SK-N-SH treated with all-trans-retinoic acid at 6 μM for 48 hours (cell line): ENCODE results near the gene PYCR2.

Experiments used
- ATAC-seq: fragments of 200-7000 bp; cut with Tn5 transposase; 3 replicates; pipeline ENCODE4 v1.9.1; 2020; ENCODE audit warnings: mild to moderate bottlenecking, moderate library complexity
- ARNTL ChIP-seq: fragments of 450-650 bp; formaldehyde crosslinking; IDR thresholded peaks from 2 replicates; pipeline ENCODE4 v1.5.0; 2020; ENCODE audit warnings: low read depth, mild to moderate bottlenecking, moderate library complexity, borderline replicate concordance
- BACH2 ChIP-seq: fragments of 250-450 bp; sonication (Bioruptor Pico); IDR thresholded peaks from 2 replicates; pipeline ENCODE4 v1.9.0; 2021; ENCODE audit warnings: mild to moderate bottlenecking, borderline replicate concordance
- CSDC2 ChIP-seq: fragments of 250-450 bp; sonication (Bioruptor Pico); IDR thresholded peaks from 2 replicates; pipeline ENCODE4 v1.5.0; 2020; ENCODE audit warnings: mild to moderate bottlenecking, moderate library complexity
- ESRRG ChIP-seq: fragments of 250-450 bp; sonication (Bioruptor Pico); IDR thresholded peaks from 2 replicates; pipeline ENCODE4 v1.6.1; 2021; ENCODE audit warnings: mild to moderate bottlenecking
- GLIS3 ChIP-seq: fragments of 250-450 bp; sonication (Bioruptor Pico); IDR thresholded peaks from 2 replicates; pipeline ENCODE4 v1.5.0; 2020; ENCODE audit warnings: mild to moderate bottlenecking, moderate library complexity
- ISL1 ChIP-seq: fragments of 250-450 bp; sonication (Bioruptor Pico); IDR thresholded peaks from 2 replicates; pipeline ENCODE4 v2.1.2; 2022; ENCODE audit warnings: mild to moderate bottlenecking, moderate library complexity
- OSR1 ChIP-seq: fragments of 250-450 bp; sonication (Bioruptor Pico); IDR thresholded peaks from 2 replicates; pipeline ENCODE4 v1.8.0; 2022; ENCODE audit warnings: moderate library complexity, mild to moderate bottlenecking, inconsistent platforms
- PPARA ChIP-seq: fragments of 250-450 bp; sonication (Bioruptor Pico); IDR thresholded peaks from 2 replicates; pipeline ENCODE4 v1.5.0; 2020; ENCODE audit warnings: mild to moderate bottlenecking, borderline replicate concordance
- RARB ChIP-seq: fragments of 250-450 bp; sonication (Bioruptor Pico); IDR thresholded peaks from 2 replicates; pipeline ENCODE4 v1.8.0; 2021; ENCODE audit warnings: mild to moderate bottlenecking, moderate library complexity
- SNAI2 ChIP-seq: fragments of 250-450 bp; sonication (Bioruptor Pico); IDR thresholded peaks from 2 replicates; pipeline ENCODE4 v1.5.0; 2020; ENCODE audit warnings: mild to moderate bottlenecking, moderate library complexity
- TCF4 ChIP-seq: fragments of 250-450 bp; sonication (Bioruptor Pico); IDR thresholded peaks from 2 replicates; pipeline ENCODE4 v1.8.0; 2021; ENCODE audit warnings: mild to moderate bottlenecking, moderate library complexity, borderline replicate concordance
- TOX ChIP-seq: fragments of 250-450 bp; sonication (Bioruptor Pico); IDR thresholded peaks from 2 replicates; pipeline ENCODE4 v1.8.0; 2021; ENCODE audit warnings: mild to moderate bottlenecking, moderate library complexity, borderline replicate concordance
- ZC3H10 ChIP-seq: fragments of 250-450 bp; sonication (Bioruptor Pico); IDR thresholded peaks from 2 replicates; pipeline ENCODE4 v1.5.1; 2021; ENCODE audit warnings: mild to moderate bottlenecking, moderate library complexity
- ZFP3 ChIP-seq: fragments of 250-450 bp; sonication (Bioruptor Pico); IDR thresholded peaks from 2 replicates; pipeline ENCODE4 v1.5.0; 2020; ENCODE audit warnings: mild to moderate bottlenecking, moderate library complexity
- ZFP30 ChIP-seq: fragments of 450-650 bp; formaldehyde crosslinking; IDR thresholded peaks from 2 replicates; pipeline ENCODE4 v1.5.0; 2022; ENCODE audit warnings: mild to moderate bottlenecking, moderate library complexity
- ZNF565 ChIP-seq: fragments of 450-650 bp; formaldehyde crosslinking; conservative IDR thresholded peaks from 2 replicates; pipeline ENCODE4 v1.5.0; 2020; ENCODE audit warnings: low read depth, mild to moderate bottlenecking, moderate library complexity
- ZNF70 ChIP-seq: fragments of 450-650 bp; formaldehyde crosslinking; IDR thresholded peaks from 2 replicates; pipeline ENCODE4 v1.5.0; 2020; ENCODE audit warnings: mild to moderate bottlenecking, moderate library complexity
- ZNF8 ChIP-seq: fragments of 450-650 bp; formaldehyde crosslinking; IDR thresholded peaks from 2 replicates; pipeline ENCODE4 v1.5.0; 2020; ENCODE audit warnings: mild to moderate bottlenecking, moderate library complexity
- TF ChIP-seq, protein P1 (sequence below): fragments of 250-450 bp; sonication (Bioruptor Pico); IDR thresholded peaks from 2 replicates; pipeline ENCODE4 v1.5.1; 2020; ENCODE audit warnings: low read depth, mild to moderate bottlenecking, moderate library complexity
- TF ChIP-seq, protein P2 (sequence below): fragments of 250-450 bp; sonication (Bioruptor Pico); IDR thresholded peaks from 2 replicates; pipeline ENCODE4 v1.5.0; 2020; ENCODE audit warnings: mild to moderate bottlenecking, moderate library complexity
- TF ChIP-seq, protein P3 (sequence below): fragments of 250-450 bp; sonication (Bioruptor Pico); IDR thresholded peaks from 2 replicates; pipeline ENCODE4 v1.5.1; 2021; ENCODE audit warnings: mild to moderate bottlenecking, moderate library complexity
- TF ChIP-seq, protein P4 (sequence below): fragments of 250-450 bp; sonication (Bioruptor Pico); IDR thresholded peaks from 2 replicates; pipeline ENCODE4 v1.8.0; 2021; ENCODE audit warnings: low read depth, mild to moderate bottlenecking, moderate library complexity, borderline replicate concordance

The PYCR2 gene

DNA sequence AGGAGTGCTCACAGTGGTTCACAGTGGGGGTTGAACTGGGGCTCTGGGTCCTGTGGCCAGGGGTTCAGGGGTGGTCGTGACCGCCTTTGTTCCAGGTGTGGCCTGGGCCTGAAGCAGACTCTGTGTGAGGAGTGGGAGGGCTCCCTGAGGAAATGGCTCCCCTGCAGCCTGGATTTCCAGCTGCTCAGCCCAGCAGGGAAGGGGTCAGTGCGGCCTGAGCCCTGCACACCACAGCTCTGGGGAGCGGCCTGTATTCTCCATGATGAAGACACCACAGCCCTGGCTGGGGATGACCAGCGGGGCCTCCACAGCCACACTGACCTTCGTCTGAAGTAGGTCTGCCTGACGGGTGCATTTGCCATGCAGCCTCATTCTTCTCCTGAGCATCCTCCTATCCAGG, 16.7 kb downstream of the PYCR2 start:
- TF ChIP-seq RARB (CRISPR knock-in tag) (no peak), BACH2 (CRISPR knock-in tag) (no peak), ZNF70 (CRISPR knock-in tag) (no peak), GLIS3 (CRISPR knock-in tag) (no peak), OSR1 (no peak), ZFP30 (CRISPR knock-in tag) (no peak), CSDC2 (CRISPR knock-in tag) (no peak), ZNF565 (CRISPR knock-in tag) (no peak), ZFP3 (CRISPR knock-in tag) (no peak), ZC3H10 (CRISPR knock-in tag) (no peak), ARNTL (CRISPR knock-in tag) (no peak), ESRRG (CRISPR knock-in tag) (no peak), ZNF8 (CRISPR knock-in tag) (no peak), ISL1 (no peak), SNAI2 (CRISPR knock-in tag) (no peak)
- TF ChIP-seq, protein P1, sequence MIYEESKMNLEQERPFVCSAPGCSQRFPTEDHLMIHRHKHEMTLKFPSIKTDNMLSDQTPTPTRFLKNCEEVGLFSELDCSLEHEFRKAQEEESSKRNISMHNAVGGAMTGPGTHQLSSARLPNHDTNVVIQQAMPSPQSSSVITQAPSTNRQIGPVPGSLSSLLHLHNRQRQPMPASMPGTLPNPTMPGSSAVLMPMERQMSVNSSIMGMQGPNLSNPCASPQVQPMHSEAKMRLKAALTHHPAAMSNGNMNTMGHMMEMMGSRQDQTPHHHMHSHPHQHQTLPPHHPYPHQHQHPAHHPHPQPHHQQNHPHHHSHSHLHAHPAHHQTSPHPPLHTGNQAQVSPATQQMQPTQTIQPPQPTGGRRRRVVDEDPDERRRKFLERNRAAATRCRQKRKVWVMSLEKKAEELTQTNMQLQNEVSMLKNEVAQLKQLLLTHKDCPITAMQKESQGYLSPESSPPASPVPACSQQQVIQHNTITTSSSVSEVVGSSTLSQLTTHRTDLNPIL (CRISPR knock-in tag), result no peak
- TF ChIP-seq, protein P2, sequence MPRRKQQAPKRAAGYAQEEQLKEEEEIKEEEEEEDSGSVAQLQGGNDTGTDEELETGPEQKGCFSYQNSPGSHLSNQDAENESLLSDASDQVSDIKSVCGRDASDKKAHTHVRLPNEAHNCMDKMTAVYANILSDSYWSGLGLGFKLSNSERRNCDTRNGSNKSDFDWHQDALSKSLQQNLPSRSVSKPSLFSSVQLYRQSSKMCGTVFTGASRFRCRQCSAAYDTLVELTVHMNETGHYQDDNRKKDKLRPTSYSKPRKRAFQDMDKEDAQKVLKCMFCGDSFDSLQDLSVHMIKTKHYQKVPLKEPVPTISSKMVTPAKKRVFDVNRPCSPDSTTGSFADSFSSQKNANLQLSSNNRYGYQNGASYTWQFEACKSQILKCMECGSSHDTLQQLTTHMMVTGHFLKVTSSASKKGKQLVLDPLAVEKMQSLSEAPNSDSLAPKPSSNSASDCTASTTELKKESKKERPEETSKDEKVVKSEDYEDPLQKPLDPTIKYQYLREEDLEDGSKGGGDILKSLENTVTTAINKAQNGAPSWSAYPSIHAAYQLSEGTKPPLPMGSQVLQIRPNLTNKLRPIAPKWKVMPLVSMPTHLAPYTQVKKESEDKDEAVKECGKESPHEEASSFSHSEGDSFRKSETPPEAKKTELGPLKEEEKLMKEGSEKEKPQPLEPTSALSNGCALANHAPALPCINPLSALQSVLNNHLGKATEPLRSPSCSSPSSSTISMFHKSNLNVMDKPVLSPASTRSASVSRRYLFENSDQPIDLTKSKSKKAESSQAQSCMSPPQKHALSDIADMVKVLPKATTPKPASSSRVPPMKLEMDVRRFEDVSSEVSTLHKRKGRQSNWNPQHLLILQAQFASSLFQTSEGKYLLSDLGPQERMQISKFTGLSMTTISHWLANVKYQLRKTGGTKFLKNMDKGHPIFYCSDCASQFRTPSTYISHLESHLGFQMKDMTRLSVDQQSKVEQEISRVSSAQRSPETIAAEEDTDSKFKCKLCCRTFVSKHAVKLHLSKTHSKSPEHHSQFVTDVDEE (CRISPR knock-in tag), result no peak
- TF ChIP-seq, protein P3, sequence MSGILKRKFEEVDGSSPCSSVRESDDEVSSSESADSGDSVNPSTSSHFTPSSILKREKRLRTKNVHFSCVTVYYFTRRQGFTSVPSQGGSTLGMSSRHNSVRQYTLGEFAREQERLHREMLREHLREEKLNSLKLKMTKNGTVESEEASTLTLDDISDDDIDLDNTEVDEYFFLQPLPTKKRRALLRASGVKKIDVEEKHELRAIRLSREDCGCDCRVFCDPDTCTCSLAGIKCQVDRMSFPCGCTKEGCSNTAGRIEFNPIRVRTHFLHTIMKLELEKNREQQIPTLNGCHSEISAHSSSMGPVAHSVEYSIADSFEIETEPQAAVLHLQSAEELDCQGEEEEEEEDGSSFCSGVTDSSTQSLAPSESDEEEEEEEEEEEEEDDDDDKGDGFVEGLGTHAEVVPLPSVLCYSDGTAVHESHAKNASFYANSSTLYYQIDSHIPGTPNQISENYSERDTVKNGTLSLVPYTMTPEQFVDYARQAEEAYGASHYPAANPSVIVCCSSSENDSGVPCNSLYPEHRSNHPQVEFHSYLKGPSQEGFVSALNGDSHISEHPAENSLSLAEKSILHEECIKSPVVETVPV (CRISPR knock-in tag), result no peak
- TF ChIP-seq, protein P4, sequence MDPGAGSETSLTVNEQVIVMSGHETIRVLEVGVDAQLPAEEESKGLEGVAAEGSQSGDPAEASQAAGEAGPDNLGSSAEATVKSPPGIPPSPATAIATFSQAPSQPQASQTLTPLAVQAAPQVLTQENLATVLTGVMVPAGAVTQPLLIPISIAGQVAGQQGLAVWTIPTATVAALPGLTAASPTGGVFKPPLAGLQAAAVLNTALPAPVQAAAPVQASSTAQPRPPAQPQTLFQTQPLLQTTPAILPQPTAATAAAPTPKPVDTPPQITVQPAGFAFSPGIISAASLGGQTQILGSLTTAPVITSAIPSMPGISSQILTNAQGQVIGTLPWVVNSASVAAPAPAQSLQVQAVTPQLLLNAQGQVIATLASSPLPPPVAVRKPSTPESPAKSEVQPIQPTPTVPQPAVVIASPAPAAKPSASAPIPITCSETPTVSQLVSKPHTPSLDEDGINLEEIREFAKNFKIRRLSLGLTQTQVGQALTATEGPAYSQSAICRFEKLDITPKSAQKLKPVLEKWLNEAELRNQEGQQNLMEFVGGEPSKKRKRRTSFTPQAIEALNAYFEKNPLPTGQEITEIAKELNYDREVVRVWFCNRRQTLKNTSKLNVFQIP (CRISPR knock-in tag), result no peak

DNA sequence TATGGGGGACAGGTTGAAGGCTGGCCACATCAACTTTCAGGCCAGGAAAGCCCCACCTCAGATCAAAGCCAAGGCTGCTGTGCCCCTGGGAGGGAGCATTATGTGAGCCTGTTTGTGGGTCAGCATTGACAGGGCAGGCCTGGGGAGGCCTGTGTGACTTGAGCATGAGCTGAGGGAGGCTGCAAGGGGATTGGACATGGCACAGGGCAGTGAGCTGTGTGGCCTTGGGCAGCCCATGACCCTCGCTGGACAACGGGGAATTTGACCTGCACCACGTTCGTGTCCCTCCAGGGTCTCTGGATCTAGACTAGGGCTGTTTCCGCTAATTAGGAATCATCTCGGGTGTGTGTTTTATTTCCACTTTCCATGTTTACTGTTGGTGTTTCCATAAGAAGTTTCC, 17.6 kb downstream of the PYCR2 start:
- ATAC-seq, result no peak
- TF ChIP-seq ISL1, result no peak
- no peak for TF ChIP-seq SNAI2 (CRISPR knock-in tag)
- no peak for TF ChIP-seq ZC3H10 (CRISPR knock-in tag)
- TF ChIP-seq, protein P3 (CRISPR knock-in tag), result no peak
- no peak for TF ChIP-seq PPARA (CRISPR knock-in tag)
- no peak for TF ChIP-seq TCF4
- TF ChIP-seq ZNF8 (CRISPR knock-in tag), result no peak
- TF ChIP-seq ESRRG (CRISPR knock-in tag), result no peak
- TF ChIP-seq ZNF565 (CRISPR knock-in tag), result no peak
- TF ChIP-seq ZNF70 (CRISPR knock-in tag), result no peak
- TF ChIP-seq ARNTL (CRISPR knock-in tag), result no peak
- TF ChIP-seq BACH2 (CRISPR knock-in tag), result no peak
- no peak for TF ChIP-seq RARB (CRISPR knock-in tag)
- no peak for TF ChIP-seq CSDC2 (CRISPR knock-in tag)
- no peak for TF ChIP-seq ZFP30 (CRISPR knock-in tag)
- no peak for TF ChIP-seq TOX
- TF ChIP-seq ZFP3 (CRISPR knock-in tag), result no peak
- TF ChIP-seq, protein P2 (CRISPR knock-in tag), result no peak

More for the DNA sequence above, 16.7 kb downstream of the PYCR2 start:
- no peak for ATAC-seq
